GM23338 (cell line): Measurements from ENCODE around the gene RAP1A. TPM values are rescaled to one million over a fixed set of nuclear protein-coding genes. Genes with fewer than 3 reads are reported as not detected.

ENCODE experiments used
- ATAC-seq: fragments of 200-7000 bp; cut with Tn5 transposase; 3 replicates; pipeline ENCODE4 v1.9.1; 2020
- DNase-seq: peaks from one replicate; pipeline ENCODE4 v3.0.0-alpha.2; 2015; ENCODE audit warnings: low spot score
- H2AFZ ChIP-seq: fragments of 200-600 bp; sonication (generic); 2 replicates; pipeline ENCODE4 v1.8.0; 2016; ENCODE audit warnings: antibody characterized with exemption, mild to moderate bottlenecking, moderate library complexity
- H3F3A ChIP-seq: fragments of 200-600 bp; sonication (generic); replicated peaks from 2 replicates; pipeline ENCODE4 v1.8.0; 2017; ENCODE audit warnings: antibody characterized with exemption, mixed run types, low read depth
- H3K27ac ChIP-seq: fragments of 200-600 bp; sonication (generic); 2 replicates; pipeline ENCODE4 v1.6.1; 2016; ENCODE audit warnings: low read depth
- H3K27me3 ChIP-seq: fragments of 200-600 bp; sonication (generic); 2 replicates; pipeline ENCODE4 v1.8.0; 2016; ENCODE audit warnings: mild to moderate bottlenecking, mixed run types, moderate library complexity; ENCODE audit not compliant: insufficient read depth
- H3K36me3 ChIP-seq: fragments of 200-600 bp; sonication (generic); 2 replicates; pipeline ENCODE4 v1.8.0; 2016; ENCODE audit warnings: mild to moderate bottlenecking; ENCODE audit not compliant: insufficient read depth
- H3K4me1 ChIP-seq: fragments of 200-600 bp; sonication (generic); 2 replicates; pipeline ENCODE4 v1.8.0; 2016; ENCODE audit warnings: mild to moderate bottlenecking, moderate library complexity; ENCODE audit not compliant: insufficient read depth
- H3K4me2 ChIP-seq: fragments of 200-600 bp; sonication (generic); 2 replicates; pipeline ENCODE4 v1.7.1; 2017; ENCODE audit warnings: mixed run types
- H3K4me3 ChIP-seq: fragments of 200-600 bp; sonication (generic); 2 replicates; pipeline ENCODE4 v1.6.1; 2016; ENCODE audit warnings: mixed run types
- H3K79me2 ChIP-seq: fragments of 200-600 bp; sonication (generic); replicated peaks from 2 replicates; pipeline ENCODE4 v1.8.0; 2017; ENCODE audit warnings: mild to moderate bottlenecking; ENCODE audit not compliant: insufficient read depth
- H3K9me2 ChIP-seq: fragments of 200-600 bp; sonication (generic); 2 replicates; pipeline ENCODE4 v1.8.0; 2017; ENCODE audit not compliant: insufficient read depth
- H4K20me1 ChIP-seq: fragments of 200-600 bp; sonication (generic); replicated peaks from 2 replicates; pipeline ENCODE4 v1.8.0; 2017; ENCODE audit warnings: mild to moderate bottlenecking; ENCODE audit not compliant: insufficient read depth
- H3K27ac Mint-ChIP-seq: 2 replicates; pipeline ENCODE4 v1.8.0; 2020; ENCODE audit warnings: inconsistent platforms, mild to moderate bottlenecking, moderate library complexity, mixed read lengths
- H3K27me3 Mint-ChIP-seq: 3 replicates; pipeline ENCODE4 v1.8.0; 2022; ENCODE audit warnings: low read depth, mild to moderate bottlenecking, moderate library complexity, mixed read lengths, inconsistent platforms; ENCODE audit not compliant: insufficient read depth, poor library complexity
- H3K36me3 Mint-ChIP-seq: 3 replicates; pipeline ENCODE4 v1.8.0; 2021; ENCODE audit warnings: low read depth, mild to moderate bottlenecking, inconsistent platforms, moderate library complexity, mixed read lengths
- H3K4me1 Mint-ChIP-seq: 3 replicates; pipeline ENCODE4 v1.8.0; 2020; ENCODE audit warnings: mild to moderate bottlenecking, inconsistent platforms, mixed read lengths
- H3K4me3 Mint-ChIP-seq: 3 replicates; pipeline ENCODE4 v1.8.0; 2021; ENCODE audit warnings: moderate library complexity, mild to moderate bottlenecking, inconsistent platforms, mixed read lengths
- H3K9me3 Mint-ChIP-seq: 3 replicates; pipeline ENCODE4 v1.8.0; 2020; ENCODE audit warnings: moderate library complexity, mild to moderate bottlenecking, inconsistent platforms, mixed read lengths
- CREB1 ChIP-seq: fragments of 250-450 bp; sonication (Bioruptor Pico); IDR thresholded peaks from 2 replicates; pipeline ENCODE4 v1.5.0; 2020; ENCODE audit warnings: low read depth, mild to moderate bottlenecking, moderate library complexity
- EZH2phosphoT487 ChIP-seq: fragments of 200-600 bp; sonication (generic); IDR thresholded peaks from one replicate; pipeline ENCODE4 v1.8.1; 2018; ENCODE audit warnings: antibody characterized with exemption; ENCODE audit not compliant: unreplicated experiment
- STAT1 ChIP-seq: IDR thresholded peaks from one replicate; pipeline ENCODE4 v1.6.1; 2016; ENCODE audit warnings: antibody characterized with exemption; ENCODE audit not compliant: unreplicated experiment
- ZNF114 ChIP-seq: fragments of 250-450 bp; sonication (Bioruptor Pico); IDR thresholded peaks from 2 replicates; pipeline ENCODE4 v1.5.0; 2020; ENCODE audit warnings: mild to moderate bottlenecking, moderate library complexity
- ZNF331 ChIP-seq: fragments of 250-450 bp; sonication (Bioruptor Pico); IDR thresholded peaks from 2 replicates; pipeline ENCODE4 v1.5.0; 2020; ENCODE audit warnings: low read depth, mild to moderate bottlenecking, moderate library complexity
- polyA plus RNA-seq: library from polyadenylated mRNA; unstranded; fragments of >200 nt; fragmentation: Nextera tagmentation; extraction: Ambion mirVana; gene quantifications from 2 replicates; pipeline ENCODE4 v1.2.1, GENCODE V29; 2016
- total RNA-seq: library from RNA; depleted of rRNA; stranded (reverse); fragments of >200 nt; shearing (Covaris generic); gene quantifications from 2 replicates; pipeline ENCODE4 v1.2.3, GENCODE V29; 2014
- TF ChIP-seq, protein P1 (sequence below): fragments of 250-450 bp; sonication (Bioruptor Pico); IDR thresholded peaks from 2 replicates; pipeline ENCODE4 v1.5.0; 2020; ENCODE audit warnings: mild to moderate bottlenecking, moderate library complexity
- TF ChIP-seq, protein P2 (sequence below): IDR thresholded peaks from 2 replicates; pipeline ENCODE4 v1.6.1; 2016; ENCODE audit warnings: antibody characterized with exemption
- TF ChIP-seq, protein P3 (sequence below): IDR thresholded peaks from one replicate; pipeline ENCODE4 v1.6.1; 2018; ENCODE audit warnings: antibody characterized with exemption; ENCODE audit not compliant: unreplicated experiment

RAP1A gene
- total and polyA plus RNA-seq, 2 experiments from 2014 or later, result 16.2 to 23.0 TPM

- TF ChIP-seq, protein P1, sequence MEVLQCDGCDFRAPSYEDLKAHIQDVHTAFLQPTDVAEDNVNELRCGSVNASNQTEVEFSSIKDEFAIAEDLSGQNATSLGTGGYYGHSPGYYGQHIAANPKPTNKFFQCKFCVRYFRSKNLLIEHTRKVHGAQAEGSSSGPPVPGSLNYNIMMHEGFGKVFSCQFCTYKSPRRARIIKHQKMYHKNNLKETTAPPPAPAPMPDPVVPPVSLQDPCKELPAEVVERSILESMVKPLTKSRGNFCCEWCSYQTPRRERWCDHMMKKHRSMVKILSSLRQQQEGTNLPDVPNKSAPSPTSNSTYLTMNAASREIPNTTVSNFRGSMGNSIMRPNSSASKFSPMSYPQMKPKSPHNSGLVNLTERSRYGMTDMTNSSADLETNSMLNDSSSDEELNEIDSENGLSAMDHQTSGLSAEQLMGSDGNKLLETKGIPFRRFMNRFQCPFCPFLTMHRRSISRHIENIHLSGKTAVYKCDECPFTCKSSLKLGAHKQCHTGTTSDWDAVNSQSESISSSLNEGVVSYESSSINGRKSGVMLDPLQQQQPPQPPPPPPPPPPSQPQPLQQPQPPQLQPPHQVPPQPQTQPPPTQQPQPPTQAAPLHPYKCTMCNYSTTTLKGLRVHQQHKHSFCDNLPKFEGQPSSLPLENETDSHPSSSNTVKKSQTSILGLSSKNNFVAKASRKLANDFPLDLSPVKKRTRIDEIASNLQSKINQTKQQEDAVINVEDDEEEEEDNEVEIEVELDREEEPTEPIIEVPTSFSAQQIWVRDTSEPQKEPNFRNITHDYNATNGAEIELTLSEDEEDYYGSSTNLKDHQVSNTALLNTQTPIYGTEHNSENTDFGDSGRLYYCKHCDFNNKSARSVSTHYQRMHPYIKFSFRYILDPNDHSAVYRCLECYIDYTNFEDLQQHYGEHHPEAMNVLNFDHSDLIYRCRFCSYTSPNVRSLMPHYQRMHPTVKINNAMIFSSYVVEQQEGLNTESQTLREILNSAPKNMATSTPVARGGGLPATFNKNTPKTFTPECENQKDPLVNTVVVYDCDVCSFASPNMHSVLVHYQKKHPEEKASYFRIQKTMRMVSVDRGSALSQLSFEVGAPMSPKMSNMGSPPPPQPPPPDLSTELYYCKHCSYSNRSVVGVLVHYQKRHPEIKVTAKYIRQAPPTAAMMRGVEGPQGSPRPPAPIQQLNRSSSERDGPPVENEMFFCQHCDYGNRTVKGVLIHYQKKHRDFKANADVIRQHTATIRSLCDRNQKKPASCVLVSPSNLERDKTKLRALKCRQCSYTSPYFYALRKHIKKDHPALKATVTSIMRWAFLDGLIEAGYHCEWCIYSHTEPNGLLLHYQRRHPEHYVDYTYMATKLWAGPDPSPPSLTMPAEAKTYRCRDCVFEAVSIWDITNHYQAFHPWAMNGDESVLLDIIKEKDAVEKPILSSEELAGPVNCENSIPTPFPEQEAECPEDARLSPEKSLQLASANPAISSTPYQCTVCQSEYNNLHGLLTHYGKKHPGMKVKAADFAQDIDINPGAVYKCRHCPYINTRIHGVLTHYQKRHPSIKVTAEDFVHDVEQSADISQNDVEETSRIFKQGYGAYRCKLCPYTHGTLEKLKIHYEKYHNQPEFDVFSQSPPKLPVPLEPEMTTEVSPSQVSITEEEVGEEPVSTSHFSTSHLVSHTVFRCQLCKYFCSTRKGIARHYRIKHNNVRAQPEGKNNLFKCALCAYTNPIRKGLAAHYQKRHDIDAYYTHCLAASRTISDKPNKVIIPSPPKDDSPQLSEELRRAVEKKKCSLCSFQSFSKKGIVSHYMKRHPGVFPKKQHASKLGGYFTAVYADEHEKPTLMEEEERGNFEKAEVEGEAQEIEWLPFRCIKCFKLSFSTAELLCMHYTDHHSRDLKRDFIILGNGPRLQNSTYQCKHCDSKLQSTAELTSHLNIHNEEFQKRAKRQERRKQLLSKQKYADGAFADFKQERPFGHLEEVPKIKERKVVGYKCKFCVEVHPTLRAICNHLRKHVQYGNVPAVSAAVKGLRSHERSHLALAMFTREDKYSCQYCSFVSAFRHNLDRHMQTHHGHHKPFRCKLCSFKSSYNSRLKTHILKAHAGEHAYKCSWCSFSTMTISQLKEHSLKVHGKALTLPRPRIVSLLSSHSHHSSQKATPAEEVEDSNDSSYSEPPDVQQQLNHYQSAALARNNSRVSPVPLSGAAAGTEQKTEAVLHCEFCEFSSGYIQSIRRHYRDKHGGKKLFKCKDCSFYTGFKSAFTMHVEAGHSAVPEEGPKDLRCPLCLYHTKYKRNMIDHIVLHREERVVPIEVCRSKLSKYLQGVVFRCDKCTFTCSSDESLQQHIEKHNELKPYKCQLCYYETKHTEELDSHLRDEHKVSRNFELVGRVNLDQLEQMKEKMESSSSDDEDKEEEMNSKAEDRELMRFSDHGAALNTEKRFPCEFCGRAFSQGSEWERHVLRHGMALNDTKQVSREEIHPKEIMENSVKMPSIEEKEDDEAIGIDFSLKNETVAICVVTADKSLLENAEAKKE (CRISPR knock-in tag), result no peak
Observed at GRCh38 chr1:111723871-111724270, 104.3 kb downstream of the RAP1A start (continued).

DNA sequence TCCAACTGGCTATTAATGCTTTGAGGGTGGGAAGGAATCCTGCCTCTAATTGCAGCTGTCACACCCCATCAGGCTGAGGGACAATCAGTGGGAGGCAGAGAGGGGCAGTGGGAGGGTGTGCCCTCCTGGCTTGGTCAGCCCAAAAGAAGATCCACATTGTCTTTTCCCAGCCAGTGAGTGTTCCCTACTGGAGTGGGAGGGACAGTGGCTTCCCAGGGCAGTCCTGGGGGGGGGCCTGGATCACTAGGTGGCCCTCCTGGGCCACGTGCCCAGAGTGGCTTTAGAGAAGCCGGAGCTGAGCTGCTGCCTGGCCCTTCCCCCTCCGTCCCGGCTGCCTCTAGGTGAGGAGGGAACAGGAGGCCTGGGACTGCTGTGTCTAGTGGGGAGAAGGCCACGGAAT lies 105.6 kb downstream of the RAP1A start:
- Histone ChIP-seq H3K4me2 (0 out of 2 replicates have a peak overlapping the region, but pooled peaks have one; percentile 48), H3K9me2 (peaks cover 3% of the 10 kb centered on the region; the same call in 1 of the 2 replicates), H2AFZ (no peak overlapping the region), H3K27me3 (no peaks in the 10 kb centered on the region), H3K4me3 (no peak overlapping the region), H3K36me3 (no peaks in the 10 kb centered on the region), H4K20me1 (peaks cover 5% of the 10 kb centered on the region), H3K4me1 (peaks cover 36% of the 10 kb centered on the region), H3K79me2 (peaks cover 5% of the 10 kb centered on the region), H3F3A (no peaks in the 10 kb centered on the region; the same call in 1 of the 2 replicates), H3K27ac (no peak overlapping the region; the same call in 1 of the 2 replicates)
- Mint-ChIP-seq H3K4me3 (no peak overlapping the region), H3K4me1 (peaks cover 57% of the 10 kb centered on the region), H3K9me3 (no peaks in the 10 kb centered on the region), H3K36me3 (peaks cover 2% of the 10 kb centered on the region; the same call in 2 of the 3 replicates), H3K27ac (no peak overlapping the region; the same call in 1 of the 2 replicates), H3K27me3 (peaks cover 6% of the 10 kb centered on the region)
- ATAC-seq, result peak; percentile 51
- no peak for DNase-seq
- no peak for TF ChIP-seq ZNF331 (CRISPR knock-in tag)
- TF ChIP-seq, protein P2, sequence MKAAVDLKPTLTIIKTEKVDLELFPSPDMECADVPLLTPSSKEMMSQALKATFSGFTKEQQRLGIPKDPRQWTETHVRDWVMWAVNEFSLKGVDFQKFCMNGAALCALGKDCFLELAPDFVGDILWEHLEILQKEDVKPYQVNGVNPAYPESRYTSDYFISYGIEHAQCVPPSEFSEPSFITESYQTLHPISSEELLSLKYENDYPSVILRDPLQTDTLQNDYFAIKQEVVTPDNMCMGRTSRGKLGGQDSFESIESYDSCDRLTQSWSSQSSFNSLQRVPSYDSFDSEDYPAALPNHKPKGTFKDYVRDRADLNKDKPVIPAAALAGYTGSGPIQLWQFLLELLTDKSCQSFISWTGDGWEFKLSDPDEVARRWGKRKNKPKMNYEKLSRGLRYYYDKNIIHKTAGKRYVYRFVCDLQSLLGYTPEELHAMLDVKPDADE, result no peak
- TF ChIP-seq, protein P3, sequence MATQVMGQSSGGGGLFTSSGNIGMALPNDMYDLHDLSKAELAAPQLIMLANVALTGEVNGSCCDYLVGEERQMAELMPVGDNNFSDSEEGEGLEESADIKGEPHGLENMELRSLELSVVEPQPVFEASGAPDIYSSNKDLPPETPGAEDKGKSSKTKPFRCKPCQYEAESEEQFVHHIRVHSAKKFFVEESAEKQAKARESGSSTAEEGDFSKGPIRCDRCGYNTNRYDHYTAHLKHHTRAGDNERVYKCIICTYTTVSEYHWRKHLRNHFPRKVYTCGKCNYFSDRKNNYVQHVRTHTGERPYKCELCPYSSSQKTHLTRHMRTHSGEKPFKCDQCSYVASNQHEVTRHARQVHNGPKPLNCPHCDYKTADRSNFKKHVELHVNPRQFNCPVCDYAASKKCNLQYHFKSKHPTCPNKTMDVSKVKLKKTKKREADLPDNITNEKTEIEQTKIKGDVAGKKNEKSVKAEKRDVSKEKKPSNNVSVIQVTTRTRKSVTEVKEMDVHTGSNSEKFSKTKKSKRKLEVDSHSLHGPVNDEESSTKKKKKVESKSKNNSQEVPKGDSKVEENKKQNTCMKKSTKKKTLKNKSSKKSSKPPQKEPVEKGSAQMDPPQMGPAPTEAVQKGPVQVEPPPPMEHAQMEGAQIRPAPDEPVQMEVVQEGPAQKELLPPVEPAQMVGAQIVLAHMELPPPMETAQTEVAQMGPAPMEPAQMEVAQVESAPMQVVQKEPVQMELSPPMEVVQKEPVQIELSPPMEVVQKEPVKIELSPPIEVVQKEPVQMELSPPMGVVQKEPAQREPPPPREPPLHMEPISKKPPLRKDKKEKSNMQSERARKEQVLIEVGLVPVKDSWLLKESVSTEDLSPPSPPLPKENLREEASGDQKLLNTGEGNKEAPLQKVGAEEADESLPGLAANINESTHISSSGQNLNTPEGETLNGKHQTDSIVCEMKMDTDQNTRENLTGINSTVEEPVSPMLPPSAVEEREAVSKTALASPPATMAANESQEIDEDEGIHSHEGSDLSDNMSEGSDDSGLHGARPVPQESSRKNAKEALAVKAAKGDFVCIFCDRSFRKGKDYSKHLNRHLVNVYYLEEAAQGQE, result no peak
- TF ChIP-seq CREB1 (CRISPR knock-in tag), result no peak
- no peak for TF ChIP-seq STAT1
- TF ChIP-seq EZH2phosphoT487, result no peak
- TF ChIP-seq ZNF114 (CRISPR knock-in tag), result no peak
